HepG2 (cell line): ENCODE data around the gene GADD45B. TPM values are rescaled to one million over a fixed set of nuclear protein-coding genes. Genes with fewer than 3 reads are reported as not detected.
A peak's percentile ranks its signal among the peaks of the same experiment; 100 is the strongest.

Source experiments
- ASH2L ChIP-seq: fragments of 300-600, 200-600 bp; sonication (generic); IDR thresholded peaks from 2 replicates; pipeline ENCODE4 v1.7.0; 2017; ENCODE audit warnings: low read depth, mild to moderate bottlenecking, moderate library complexity, mixed read lengths, low read length; ENCODE audit not compliant: insufficient read length
- BCL6 ChIP-seq: IDR thresholded peaks from 2 replicates; pipeline ENCODE4 v1.6.1; 2016; ENCODE audit warnings: missing genetic modification reagents, missing compliant biosample characterization
- FOXP1 ChIP-seq, 2 experiments: fragments of 450-650 bp in 1 of 2; IDR thresholded peaks; 2 replicates each; pipeline ENCODE4 v1.6.1; 2017 to 2018; ENCODE audit warnings: antibody characterized with exemption in 1 of 2
- GATAD2A ChIP-seq: IDR thresholded peaks from 2 replicates; pipeline ENCODE4 v1.6.1; 2016
- HOXD1 ChIP-seq: sonication (generic); formaldehyde crosslinking; IDR thresholded peaks from 2 replicates; pipeline ENCODE4 v1.5.0; 2020; ENCODE audit warnings: missing genetic modification reagents
- JDP2 ChIP-seq: sonication (generic); formaldehyde crosslinking; IDR thresholded peaks from 2 replicates; pipeline ENCODE4 v1.8.1; 2022; ENCODE audit warnings: missing genetic modification reagents, borderline replicate concordance
- MAFG ChIP-seq: sonication (generic); formaldehyde crosslinking; IDR thresholded peaks from 2 replicates; pipeline ENCODE4 v1.5.1; 2020; ENCODE audit warnings: mild to moderate bottlenecking, missing genetic modification reagents
- NFE2 ChIP-seq: sonication (generic); formaldehyde crosslinking; IDR thresholded peaks from 2 replicates; pipeline ENCODE4 v1.4.0; 2020; ENCODE audit warnings: missing genetic modification reagents
- NR2C2 ChIP-seq: sonication (generic); formaldehyde crosslinking; IDR thresholded peaks from 2 replicates; pipeline ENCODE4 v1.4.0; 2020; ENCODE audit warnings: missing genetic modification reagents, mild to moderate bottlenecking, moderate library complexity, borderline replicate concordance
- SAP130 ChIP-seq: IDR thresholded peaks from 2 replicates; pipeline ENCODE4 v1.6.1; 2016; ENCODE audit warnings: low read depth
- TCF7 ChIP-seq: sonication (generic); IDR thresholded peaks from 2 replicates; pipeline ENCODE4 v1.6.1; 2016; ENCODE audit warnings: antibody characterized with exemption, low read depth
- TOE1 ChIP-seq: sonication (generic); formaldehyde crosslinking; IDR thresholded peaks from 2 replicates; pipeline ENCODE4 v1.4.0; 2020; ENCODE audit warnings: mild to moderate bottlenecking, missing genetic modification reagents
- ZBTB1 ChIP-seq: sonication (generic); formaldehyde crosslinking; IDR thresholded peaks from 2 replicates; pipeline ENCODE4 v1.4.0; 2020; ENCODE audit warnings: missing genetic modification reagents, borderline replicate concordance
- ZNF260 ChIP-seq: sonication (generic); formaldehyde crosslinking; IDR thresholded peaks from 2 replicates; pipeline ENCODE4 v1.4.0; 2020; ENCODE audit warnings: missing genetic modification reagents, low read depth, mild to moderate bottlenecking, borderline replicate concordance
- ZNF333 ChIP-seq: sonication (generic); formaldehyde crosslinking; IDR thresholded peaks from 2 replicates; pipeline ENCODE4 v1.4.0; 2020; ENCODE audit warnings: mild to moderate bottlenecking, missing genetic modification reagents, borderline replicate concordance
- ZNF33B ChIP-seq: sonication (generic); formaldehyde crosslinking; IDR thresholded peaks from 2 replicates; pipeline ENCODE4 v1.5.1; 2020; ENCODE audit warnings: mild to moderate bottlenecking, missing genetic modification reagents
- ZNF557 ChIP-seq: sonication (generic); formaldehyde crosslinking; IDR thresholded peaks from 2 replicates; pipeline ENCODE4 v1.4.0; 2020; ENCODE audit warnings: missing genetic modification reagents
- ZNF589 ChIP-seq: sonication (generic); formaldehyde crosslinking; conservative IDR thresholded peaks from 2 replicates; pipeline ENCODE4 v1.8.0; 2022; ENCODE audit warnings: mild to moderate bottlenecking, moderate library complexity, missing genetic modification reagents
- ZNF644 ChIP-seq: IDR thresholded peaks from 2 replicates; pipeline ENCODE4 v1.6.1; 2016; ENCODE audit warnings: low read depth
- ZNF746 ChIP-seq: sonication (generic); formaldehyde crosslinking; IDR thresholded peaks from 2 replicates; pipeline ENCODE4 v1.8.0; 2022; ENCODE audit warnings: mild to moderate bottlenecking, missing genetic modification reagents
- ZNF773 ChIP-seq: sonication (generic); formaldehyde crosslinking; IDR thresholded peaks from 2 replicates; pipeline ENCODE4 v1.4.0; 2020; ENCODE audit warnings: missing genetic modification reagents, borderline replicate concordance
- ZNF782 ChIP-seq: sonication (generic); formaldehyde crosslinking; IDR thresholded peaks from 2 replicates; pipeline ENCODE4 v1.4.0; 2020; ENCODE audit warnings: missing genetic modification reagents, mild to moderate bottlenecking, borderline replicate concordance
- polyA plus RNA-seq, 8 experiments: library from polyadenylated mRNA; depleted of rRNA in 3 of 8; stranded (reverse) in 7 of 8; unstranded in 1 of 8; fragments of >200 nt; fragmentation: Illumina TruSeq in 4 of 8; extraction: Trizol in 4 of 8; gene quantifications; 2 replicates each; pipeline versions ENCODE4 v1.2.1 to v1.2.3, GENCODE V29; 2011 to 2016; ENCODE audit warnings: low read depth in 4 of 8, missing spikeins in 1 of 8, mixed read lengths in 1 of 8; ENCODE audit not compliant: insufficient read depth in 1 of 8
- total RNA-seq, 5 experiments: library from RNA; depleted of rRNA; stranded (reverse); fragments of >200 nt; fragmentation: Illumina TruSeq; extraction: Trizol; gene quantifications; 2 replicates each; pipeline ENCODE4 v1.2.3, GENCODE V29; 2016; ENCODE audit warnings: low read depth in 1 of 5
- TF ChIP-seq, protein P1 (sequence below), 2 experiments: sonication (generic) in 1 of 2; formaldehyde crosslinking in 1 of 2; IDR thresholded peaks; 2 replicates each; pipeline versions ENCODE4 v1.4.0 to v1.6.1; 2018 to 2020; ENCODE audit warnings: missing genetic modification reagents in 2 of 2, borderline replicate concordance in 1 of 2, low read depth in 1 of 2, mild to moderate bottlenecking in 1 of 2, missing biosample characterization in 1 of 2
- TF ChIP-seq, protein P2 (sequence below): sonication (generic); formaldehyde crosslinking; IDR thresholded peaks from 2 replicates; pipeline ENCODE4 v1.8.0; 2023; ENCODE audit warnings: mild to moderate bottlenecking, missing genetic modification reagents
- TF ChIP-seq, protein P3 (sequence below): sonication (generic); formaldehyde crosslinking; IDR thresholded peaks from 2 replicates; pipeline ENCODE4 v1.4.0; 2020; ENCODE audit warnings: missing genetic modification reagents, borderline replicate concordance
- TF ChIP-seq, protein P4 (sequence below): sonication (generic); formaldehyde crosslinking; IDR thresholded peaks from 2 replicates; pipeline ENCODE4 v1.4.0; 2020; ENCODE audit warnings: mild to moderate bottlenecking, missing genetic modification reagents

The GADD45B gene
- total and polyA plus RNA-seq, 2 of the 13 experiments (the other 11 are each of a cell fraction or from before 2014, with no cell fraction given) = 4.6 to 34.1 TPM

GRCh38 chr19:2475018-2475701 is 767 bp upstream of the GADD45B start (continued):
- no peak for TF ChIP-seq TCF7
- TF ChIP-seq ZNF557 = no peak
- TF ChIP-seq, protein P1, sequence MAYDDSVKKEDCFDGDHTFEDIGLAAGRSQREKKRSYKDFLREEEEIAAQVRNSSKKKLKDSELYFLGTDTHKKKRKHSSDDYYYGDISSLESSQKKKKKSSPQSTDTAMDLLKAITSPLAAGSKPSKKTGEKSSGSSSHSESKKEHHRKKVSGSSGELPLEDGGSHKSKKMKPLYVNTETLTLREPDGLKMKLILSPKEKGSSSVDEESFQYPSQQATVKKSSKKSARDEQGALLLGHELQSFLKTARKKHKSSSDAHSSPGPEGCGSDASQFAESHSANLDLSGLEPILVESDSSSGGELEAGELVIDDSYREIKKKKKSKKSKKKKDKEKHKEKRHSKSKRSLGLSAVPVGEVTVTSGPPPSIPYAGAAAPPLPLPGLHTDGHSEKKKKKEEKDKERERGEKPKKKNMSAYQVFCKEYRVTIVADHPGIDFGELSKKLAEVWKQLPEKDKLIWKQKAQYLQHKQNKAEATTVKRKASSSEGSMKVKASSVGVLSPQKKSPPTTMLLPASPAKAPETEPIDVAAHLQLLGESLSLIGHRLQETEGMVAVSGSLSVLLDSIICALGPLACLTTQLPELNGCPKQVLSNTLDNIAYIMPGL (CRISPR knock-in tag; IDR thresholded peaks at IDR 0.05; ENCODE audit: borderline replicate concordance in 1 of 2, low read depth in 1 of 2) = peak in 1 of 2 experiments; percentile 57; a peak in 1 of 4 replicates
- TF ChIP-seq, protein P2, sequence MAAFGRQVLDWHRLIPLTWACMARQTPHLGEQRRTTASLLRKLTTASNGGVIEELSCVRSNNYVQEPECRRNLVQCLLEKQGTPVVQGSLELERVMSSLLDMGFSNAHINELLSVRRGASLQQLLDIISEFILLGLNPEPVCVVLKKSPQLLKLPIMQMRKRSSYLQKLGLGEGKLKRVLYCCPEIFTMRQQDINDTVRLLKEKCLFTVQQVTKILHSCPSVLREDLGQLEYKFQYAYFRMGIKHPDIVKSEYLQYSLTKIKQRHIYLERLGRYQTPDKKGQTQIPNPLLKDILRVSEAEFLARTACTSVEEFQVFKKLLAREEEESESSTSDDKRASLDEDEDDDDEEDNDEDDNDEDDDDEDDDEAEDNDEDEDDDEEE (CRISPR knock-in tag) = no peak
- no peak for TF ChIP-seq MAFG (CRISPR knock-in tag)
- no peak for TF ChIP-seq ZNF260 (CRISPR knock-in tag)
- TF ChIP-seq ZBTB1 = no peak
- peak; percentile 53; the same call in 1 of the 2 replicates for TF ChIP-seq ZNF773 (CRISPR knock-in tag)
- TF ChIP-seq GATAD2A (CRISPR knock-in tag) = 0 out of 2 replicates have a peak, but pooled peaks have one; percentile 3
- no peak for TF ChIP-seq NFE2 (CRISPR knock-in tag)
- peak; percentile 30; the same call in 1 of the 2 replicates for TF ChIP-seq NR2C2 (CRISPR knock-in tag)
- TF ChIP-seq ZNF33B = no peak; the same call in 1 of the 2 replicates
- TF ChIP-seq SAP130 (CRISPR knock-in tag) = no peak
- no peak for TF ChIP-seq BCL6
- no peak for TF ChIP-seq ZNF746 (CRISPR knock-in tag)
- no peak for TF ChIP-seq JDP2 (CRISPR knock-in tag)
- TF ChIP-seq, protein P3, sequence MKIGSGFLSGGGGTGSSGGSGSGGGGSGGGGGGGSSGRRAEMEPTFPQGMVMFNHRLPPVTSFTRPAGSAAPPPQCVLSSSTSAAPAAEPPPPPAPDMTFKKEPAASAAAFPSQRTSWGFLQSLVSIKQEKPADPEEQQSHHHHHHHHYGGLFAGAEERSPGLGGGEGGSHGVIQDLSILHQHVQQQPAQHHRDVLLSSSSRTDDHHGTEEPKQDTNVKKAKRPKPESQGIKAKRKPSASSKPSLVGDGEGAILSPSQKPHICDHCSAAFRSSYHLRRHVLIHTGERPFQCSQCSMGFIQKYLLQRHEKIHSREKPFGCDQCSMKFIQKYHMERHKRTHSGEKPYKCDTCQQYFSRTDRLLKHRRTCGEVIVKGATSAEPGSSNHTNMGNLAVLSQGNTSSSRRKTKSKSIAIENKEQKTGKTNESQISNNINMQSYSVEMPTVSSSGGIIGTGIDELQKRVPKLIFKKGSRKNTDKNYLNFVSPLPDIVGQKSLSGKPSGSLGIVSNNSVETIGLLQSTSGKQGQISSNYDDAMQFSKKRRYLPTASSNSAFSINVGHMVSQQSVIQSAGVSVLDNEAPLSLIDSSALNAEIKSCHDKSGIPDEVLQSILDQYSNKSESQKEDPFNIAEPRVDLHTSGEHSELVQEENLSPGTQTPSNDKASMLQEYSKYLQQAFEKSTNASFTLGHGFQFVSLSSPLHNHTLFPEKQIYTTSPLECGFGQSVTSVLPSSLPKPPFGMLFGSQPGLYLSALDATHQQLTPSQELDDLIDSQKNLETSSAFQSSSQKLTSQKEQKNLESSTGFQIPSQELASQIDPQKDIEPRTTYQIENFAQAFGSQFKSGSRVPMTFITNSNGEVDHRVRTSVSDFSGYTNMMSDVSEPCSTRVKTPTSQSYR (CRISPR knock-in tag) = no peak
- TF ChIP-seq ZNF589 (CRISPR knock-in tag) = peak; percentile 46
- TF ChIP-seq FOXP1 (IDR thresholded peaks at IDR 0.05) = no peak
- TF ChIP-seq FOXP1 (CRISPR knock-in tag; IDR thresholded peaks at IDR 0.05) = no peak
- TF ChIP-seq TOE1 = no peak
- TF ChIP-seq, protein P4, sequence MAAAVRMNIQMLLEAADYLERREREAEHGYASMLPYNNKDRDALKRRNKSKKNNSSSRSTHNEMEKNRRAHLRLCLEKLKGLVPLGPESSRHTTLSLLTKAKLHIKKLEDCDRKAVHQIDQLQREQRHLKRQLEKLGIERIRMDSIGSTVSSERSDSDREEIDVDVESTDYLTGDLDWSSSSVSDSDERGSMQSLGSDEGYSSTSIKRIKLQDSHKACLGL = no peak
- TF ChIP-seq ZNF782 = no peak
- no peak for TF ChIP-seq HOXD1 (CRISPR knock-in tag)
- TF ChIP-seq ZNF644 (CRISPR knock-in tag) = no peak
- TF ChIP-seq ZNF333 (CRISPR knock-in tag) = no peak
- TF ChIP-seq ASH2L = peak; percentile 33
